Non-pigmented ciliary epithelial cell (primary cell): ENCODE data around the gene ECE2.
"Not testable (repeated sequence)": the region's sequence is repeated elsewhere in the genome, so short reads cannot be mapped to it uniquely, and the experiment has no call there.

Experiments
- DNase-seq: peaks from one replicate; pipeline ENCODE4 v3.0.0-alpha.2; 2010; ENCODE audit warnings: low read depth

ECE2 gene

DNA sequence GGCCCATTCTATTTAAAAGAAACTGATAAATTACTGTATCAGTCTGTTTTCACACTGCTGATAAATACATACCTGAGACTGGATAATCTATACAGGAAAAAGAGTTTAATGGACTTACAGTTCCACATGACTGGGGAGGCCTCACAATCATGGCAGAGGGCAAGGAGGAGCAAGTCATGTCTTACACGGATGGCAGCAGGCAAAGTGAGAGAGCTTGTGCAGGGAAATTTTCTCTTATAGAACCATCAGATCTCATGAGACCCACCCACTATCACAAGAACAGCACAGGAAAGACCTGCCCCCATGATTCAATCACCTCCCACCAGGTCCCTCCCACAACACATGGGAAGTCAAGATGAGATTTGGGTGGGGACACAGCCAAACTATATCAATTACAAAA, 8.6 kb upstream of the ECE2 start:
- DNase-seq, result not testable (repeated sequence)

DNA sequence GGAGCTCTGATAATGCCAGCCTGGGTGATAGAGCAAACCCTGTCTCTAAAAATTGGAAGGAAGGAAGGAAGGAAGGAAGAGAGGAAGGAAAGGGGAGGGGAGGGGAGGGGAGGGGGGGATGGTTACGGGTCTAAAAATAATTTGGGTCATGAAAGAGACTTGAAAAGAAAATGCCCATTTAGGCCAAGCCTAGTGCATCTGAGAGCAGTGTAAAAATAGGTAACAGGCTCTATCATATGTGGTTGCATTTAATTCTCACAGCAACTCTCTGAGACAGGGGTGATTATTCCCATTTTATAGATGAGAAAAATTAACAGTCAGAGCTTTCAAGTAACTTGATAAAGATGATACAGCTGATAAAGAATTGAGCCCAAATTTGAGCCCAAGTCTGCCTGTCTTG, 3.6 kb upstream of the ECE2 start:
- no peak for DNase-seq

- DNase-seq, result no peak
These were observed 481 bp upstream of the ECE2 start for GRCh38 chr3:184275381-184275701.

GRCh38 chr3:184277366-184277765, 1.5 kb downstream of the ECE2 start:
- DNase-seq, result no peak

GRCh38 chr3:184282941-184283340, 7.1 kb downstream of the ECE2 start:
- no peak for DNase-seq

DNA sequence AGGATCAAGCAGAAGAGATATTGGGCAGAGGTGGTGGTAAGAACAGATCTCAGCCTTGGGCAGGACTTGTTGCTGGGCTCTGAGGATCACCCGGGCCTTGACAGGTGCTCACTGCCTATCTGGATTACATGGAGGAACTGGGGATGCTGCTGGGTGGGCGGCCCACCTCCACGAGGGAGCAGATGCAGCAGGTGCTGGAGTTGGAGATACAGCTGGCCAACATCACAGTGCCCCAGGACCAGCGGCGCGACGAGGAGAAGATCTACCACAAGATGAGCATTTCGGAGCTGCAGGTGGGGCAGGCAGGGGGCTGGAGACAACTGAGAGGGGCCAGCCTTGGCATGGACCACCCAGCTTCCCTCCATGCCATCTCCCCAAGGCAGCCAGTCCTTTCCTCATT, 7.9 kb downstream of the ECE2 start:
- DNase-seq, result no peak

GRCh38 chr3:184284696-184285095, 8.9 kb downstream of the ECE2 start:
- no peak for DNase-seq

- DNase-seq, result no peak
These were observed 13.7 kb downstream of the ECE2 start for GRCh38 chr3:184289426-184289938.

- DNase-seq, result no peak
These were observed 14.5 kb downstream of the ECE2 start for GRCh38 chr3:184290331-184290730.

DNA sequence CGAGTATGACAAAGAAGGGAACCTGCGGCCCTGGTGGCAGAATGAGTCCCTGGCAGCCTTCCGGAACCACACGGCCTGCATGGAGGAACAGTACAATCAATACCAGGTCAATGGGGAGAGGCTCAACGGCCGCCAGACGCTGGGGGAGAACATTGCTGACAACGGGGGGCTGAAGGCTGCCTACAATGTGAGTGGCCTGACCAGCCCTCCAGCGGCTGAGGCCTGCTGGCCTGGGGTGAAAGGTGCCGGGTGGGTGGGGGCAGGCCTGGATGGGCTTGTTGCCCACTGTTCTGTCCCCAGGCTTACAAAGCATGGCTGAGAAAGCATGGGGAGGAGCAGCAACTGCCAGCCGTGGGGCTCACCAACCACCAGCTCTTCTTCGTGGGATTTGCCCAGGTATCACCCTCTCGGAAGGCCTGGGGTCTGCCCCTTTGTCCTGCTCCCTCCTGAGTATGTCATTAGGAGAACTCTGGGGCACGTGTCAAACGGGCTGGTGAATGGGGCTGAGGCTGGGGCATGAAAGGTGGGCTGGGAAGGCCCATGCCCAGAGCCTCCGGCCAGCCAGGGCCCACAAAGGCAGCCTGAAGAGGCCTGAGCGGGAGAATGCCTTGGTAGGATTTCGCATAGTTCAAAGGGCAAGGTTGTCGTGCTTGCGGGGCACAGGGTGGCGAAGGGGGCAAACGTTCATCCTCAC, 15.4 kb downstream of the ECE2 start:
- no peak for DNase-seq

DNA sequence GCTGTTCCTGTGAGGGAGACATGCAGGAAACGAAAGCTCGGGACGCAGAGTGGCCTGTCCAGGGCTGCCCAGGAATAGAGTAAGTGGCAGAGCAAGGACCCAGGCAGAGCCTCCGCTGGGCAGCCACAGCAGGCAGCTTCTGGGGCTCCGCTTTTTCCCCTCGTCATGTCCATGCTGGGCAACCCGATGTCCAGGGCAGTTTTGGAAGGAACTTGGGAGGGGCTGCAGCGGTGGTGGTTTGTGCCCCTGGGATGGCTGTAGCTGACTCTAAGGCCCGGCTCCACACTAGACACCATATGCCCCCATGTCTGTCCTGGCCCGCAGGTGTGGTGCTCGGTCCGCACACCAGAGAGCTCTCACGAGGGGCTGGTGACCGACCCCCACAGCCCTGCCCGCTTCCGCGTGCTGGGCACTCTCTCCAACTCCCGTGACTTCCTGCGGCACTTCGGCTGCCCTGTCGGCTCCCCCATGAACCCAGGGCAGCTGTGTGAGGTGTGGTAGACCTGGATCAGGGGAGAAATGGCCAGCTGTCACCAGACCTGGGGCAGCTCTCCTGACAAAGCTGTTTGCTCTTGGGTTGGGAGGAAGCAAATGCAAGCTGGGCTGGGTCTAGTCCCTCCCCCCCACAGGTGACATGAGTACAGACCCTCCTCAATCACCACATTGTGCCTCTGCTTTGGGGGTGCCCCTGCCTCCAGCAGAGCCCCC, 16.1 kb downstream of the ECE2 start:
- DNase-seq, result no peak

DNA sequence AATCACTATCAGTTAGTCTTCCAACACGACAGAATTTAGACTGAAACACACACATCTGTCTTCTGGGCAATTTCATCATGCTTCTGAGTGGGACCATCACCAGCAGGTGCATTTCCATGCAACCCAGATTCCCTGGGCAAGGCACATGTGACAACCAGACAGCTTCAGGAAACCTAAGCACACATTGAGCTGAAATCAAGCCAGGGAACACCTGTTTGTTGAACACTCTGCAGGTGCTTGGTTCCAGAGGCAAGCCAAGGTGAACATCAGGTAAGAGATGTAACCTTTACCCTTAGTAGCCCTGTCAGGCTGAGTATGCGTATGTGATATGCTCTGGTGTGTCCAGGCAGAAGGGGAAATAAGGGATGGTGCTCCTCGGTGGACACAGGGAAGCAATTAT, 19.9 kb downstream of the ECE2 start:
- DNase-seq, result no peak

GRCh38 chr3:184296616-184297015, 20.8 kb downstream of the ECE2 start:
- no peak for DNase-seq

- peak; percentile 67 for DNase-seq
These were observed 23.1 kb downstream of the ECE2 start, which contains the start of gene PSMD2 for GRCh38 chr3:184298759-184299487. TSS of gene PSMD2 (plus strand) at chr3:184299241. CDS start at chr3:184299267, 26 bp downstream.

DNA sequence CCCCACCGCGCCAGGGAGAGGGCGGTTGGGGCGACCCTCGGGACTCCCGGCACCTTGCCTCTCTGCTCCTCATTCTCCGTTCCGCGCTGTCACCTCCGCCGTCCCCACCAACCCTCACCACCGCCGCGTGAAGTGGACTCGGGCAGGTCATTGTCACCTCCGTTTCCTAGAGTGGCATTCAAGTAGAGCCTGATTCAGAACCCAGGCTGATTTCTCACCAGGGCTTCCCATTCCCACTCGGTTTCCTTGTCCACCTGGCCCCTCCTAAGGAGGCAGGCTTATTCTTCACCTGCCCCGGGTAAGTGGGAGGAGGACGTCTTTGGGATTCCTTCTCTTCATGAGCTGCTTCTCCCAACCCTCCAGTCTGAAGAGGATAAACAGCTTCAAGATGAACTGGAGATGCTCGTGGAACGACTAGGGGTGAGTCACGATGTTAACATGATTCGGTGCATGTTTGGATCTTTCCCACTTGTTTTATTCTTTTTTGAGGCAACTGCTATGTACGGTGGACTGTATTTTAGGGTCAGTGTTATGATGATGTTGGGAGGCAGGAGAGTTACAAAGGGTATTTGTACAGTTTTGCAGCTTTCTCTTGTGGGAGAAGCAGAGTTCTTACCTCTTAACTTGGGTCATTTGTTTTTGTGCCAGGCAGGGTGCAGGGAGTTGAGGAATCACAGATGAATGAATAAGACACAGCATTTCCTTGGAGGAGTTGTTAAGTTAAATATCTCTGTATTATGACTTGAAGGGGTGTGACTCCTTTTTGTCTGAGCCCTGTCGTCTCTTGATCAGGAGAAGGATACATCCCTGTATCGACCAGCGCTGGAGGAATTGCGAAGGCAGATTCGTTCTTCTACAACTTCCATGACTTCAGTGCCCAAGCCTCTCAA, 23.9 kb downstream of the ECE2 start:
- no peak for DNase-seq

DNA sequence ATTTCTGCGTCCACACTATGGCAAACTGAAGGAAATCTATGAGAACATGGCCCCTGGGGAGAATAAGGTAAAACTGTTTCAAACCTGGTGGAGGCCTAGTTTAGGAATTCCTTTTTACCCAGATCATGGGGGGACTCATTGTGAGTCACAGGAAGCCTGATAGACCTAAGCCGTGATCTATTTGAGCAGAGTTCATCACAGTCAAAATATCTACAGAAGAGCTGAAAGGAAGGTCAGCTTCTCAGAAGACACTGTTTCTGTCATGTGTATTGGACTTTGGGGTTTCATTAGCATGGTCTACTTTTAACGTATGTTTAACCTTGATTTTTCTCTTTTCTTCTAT, 24.5 kb downstream of the ECE2 start:
- no peak for DNase-seq

DNA sequence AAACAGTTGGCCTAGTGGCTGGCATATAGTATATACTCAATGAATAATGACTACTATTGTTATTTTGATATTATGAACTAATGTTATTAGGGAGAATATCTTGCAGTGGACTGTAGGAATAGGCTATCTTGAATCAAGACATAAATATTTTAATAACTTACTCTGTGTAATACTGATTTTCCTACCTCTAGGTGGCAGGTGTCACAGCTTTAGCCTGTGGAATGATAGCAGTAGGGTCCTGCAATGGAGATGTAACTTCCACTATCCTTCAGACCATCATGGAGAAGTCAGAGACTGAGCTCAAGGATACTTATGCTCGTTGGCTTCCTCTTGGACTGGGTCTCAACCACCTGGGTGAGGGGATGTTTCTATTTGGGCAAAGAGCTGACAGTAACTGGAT, 29.8 kb downstream of the ECE2 start:
- no peak for DNase-seq

DNA sequence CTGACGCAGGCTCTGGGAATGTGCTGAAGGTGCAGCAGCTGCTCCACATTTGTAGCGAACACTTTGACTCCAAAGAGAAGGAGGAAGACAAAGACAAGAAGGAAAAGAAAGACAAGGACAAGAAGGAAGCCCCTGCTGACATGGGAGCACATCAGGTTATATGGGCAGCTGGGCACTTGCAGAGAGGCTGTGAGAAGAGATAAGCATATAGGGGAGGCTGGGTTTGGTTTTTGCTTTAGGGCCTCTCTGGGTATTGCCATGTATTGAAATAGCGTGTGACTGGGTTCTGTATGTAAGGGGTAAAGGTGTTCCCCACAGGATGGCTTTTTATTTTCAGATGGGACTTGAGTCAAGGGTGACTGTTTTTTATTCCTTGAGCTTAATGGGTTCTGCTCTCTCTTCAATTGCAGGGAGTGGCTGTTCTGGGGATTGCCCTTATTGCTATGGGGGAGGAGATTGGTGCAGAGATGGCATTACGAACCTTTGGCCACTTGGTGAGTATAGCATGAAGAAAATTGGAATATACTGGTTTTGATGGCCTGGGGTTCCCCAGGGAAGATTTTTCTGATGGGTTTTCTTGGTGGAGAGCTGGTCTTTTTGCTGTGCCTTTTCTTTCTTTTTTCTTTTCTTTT, 30.6 kb downstream of the ECE2 start:
- no peak for DNase-seq

GRCh38 chr3:184307915-184308314, 32.1 kb downstream of the ECE2 start:
- DNase-seq, result no peak

DNA sequence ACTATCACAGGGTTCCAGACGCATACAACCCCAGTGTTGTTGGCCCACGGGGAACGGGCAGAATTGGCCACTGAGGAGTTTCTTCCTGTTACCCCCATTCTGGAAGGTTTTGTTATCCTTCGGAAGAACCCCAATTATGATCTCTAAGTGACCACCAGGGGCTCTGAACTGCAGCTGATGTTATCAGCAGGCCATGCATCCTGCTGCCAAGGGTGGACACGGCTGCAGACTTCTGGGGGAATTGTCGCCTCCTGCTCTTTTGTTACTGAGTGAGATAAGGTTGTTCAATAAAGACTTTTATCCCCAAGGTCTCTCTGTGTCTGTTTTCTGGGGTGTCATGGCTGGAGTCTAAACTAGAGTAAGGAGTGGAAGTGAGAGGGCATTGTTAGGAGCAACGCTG, 32.9 kb downstream of the ECE2 start:
- DNase-seq, result no peak

GRCh38 chr3:184311633-184312032, 35.8 kb downstream of the ECE2 start:
- DNase-seq, result no peak

DNA sequence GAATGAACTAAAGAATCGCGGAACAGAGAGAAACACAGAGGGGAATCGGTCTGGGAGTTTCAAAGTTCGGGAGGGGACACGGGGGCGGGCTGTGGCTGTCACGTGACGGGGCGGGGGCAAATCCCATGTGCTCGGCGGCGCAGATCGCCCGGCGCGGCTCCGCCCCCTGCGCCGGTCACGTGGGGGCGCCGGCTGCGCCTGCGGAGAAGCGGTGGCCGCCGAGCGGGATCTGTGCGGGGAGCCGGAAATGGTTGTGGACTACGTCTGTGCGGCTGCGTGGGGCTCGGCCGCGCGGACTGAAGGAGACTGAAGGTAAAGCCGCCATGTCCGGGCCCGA, 38.5 kb downstream of the ECE2 start, which contains the start of gene EIF4G1:
Gene EIF4G1 (plus strand): TSS at position 244 of the 337 bp plus-strand sequence. CDS start 1,191 bp downstream, outside the sequence.
- DNase-seq, result no peak
